Progenitor cell of endocrine pancreas (in vitro differentiated cells): ENCODE data around the gene EYS. TPM values are rescaled to one million over a fixed set of nuclear protein-coding genes. Genes with fewer than 3 reads are reported as not detected.
"Not testable (repeated sequence)": the region's sequence is repeated elsewhere in the genome, so short reads cannot be mapped to it uniquely, and the experiment has no call there.

Experiments used
- DNase-seq: peaks from one replicate; pipeline ENCODE4 v3.0.0; 2021; ENCODE audit warnings: low spot score; ENCODE audit not compliant: unreplicated experiment
- H3K27ac Mint-ChIP-seq: 2 replicates; pipeline ENCODE4 v1.8.0; 2021; ENCODE audit warnings: mild to moderate bottlenecking, moderate library complexity, mixed read lengths
- H3K27me3 Mint-ChIP-seq: 2 replicates; pipeline ENCODE4 v1.8.0; 2021; ENCODE audit warnings: mixed read lengths
- H3K36me3 Mint-ChIP-seq: 2 replicates; pipeline ENCODE4 v1.8.0; 2022; ENCODE audit warnings: mixed read lengths; ENCODE audit not compliant: insufficient read depth
- H3K4me1 Mint-ChIP-seq: 2 replicates; pipeline ENCODE4 v1.8.0; 2021; ENCODE audit warnings: low read depth, mixed read lengths
- H3K4me3 Mint-ChIP-seq: 2 replicates; pipeline ENCODE4 v1.8.0; 2021; ENCODE audit warnings: low read depth, mild to moderate bottlenecking, moderate library complexity, mixed read lengths
- H3K9me3 Mint-ChIP-seq: 2 replicates; pipeline ENCODE4 v1.8.0; 2021; ENCODE audit warnings: low read depth, mixed read lengths
- CTCF ChIP-seq: fragments of 200-600 bp; sonication (generic); IDR thresholded peaks from one replicate; pipeline ENCODE4 v1.5.0; 2021; ENCODE audit warnings: antibody characterized with exemption, mild to moderate bottlenecking; ENCODE audit not compliant: unreplicated experiment
- total RNA-seq: library from RNA; stranded (reverse); gene quantifications from 2 replicates; pipeline ENCODE4 v1.2.1, GENCODE V29; 2021

The EYS gene
- total RNA-seq, 1 donor from 2014 or later, result 0.46 TPM

GRCh38 chr6:63744810-63745209, 1962.2 kb downstream of the EYS start:
- H3K9me3 Mint-ChIP-seq, result peaks cover 11% of the 10 kb centered on the region
- DNase-seq, result no peak
- no peaks in the 10 kb centered on the region for H3K4me1 Mint-ChIP-seq
- H3K27me3 Mint-ChIP-seq, result no peaks in the 10 kb centered on the region
- no peak for TF ChIP-seq CTCF
- H3K36me3 Mint-ChIP-seq, result no peaks in the 10 kb centered on the region
- H3K27ac Mint-ChIP-seq, result no peak overlapping the region
- H3K4me3 Mint-ChIP-seq, result no peak overlapping the region

GRCh38 chr6:63743691-63744090, 1963.3 kb downstream of the EYS start:
- Mint-ChIP-seq H3K4me3 (no peak overlapping the region), H3K36me3 (no peaks in the 10 kb centered on the region), H3K27me3 (no peaks in the 10 kb centered on the region), H3K9me3 (peaks cover 15% of the 10 kb centered on the region), H3K27ac (no peak overlapping the region), H3K4me1 (no peaks in the 10 kb centered on the region)
- TF ChIP-seq CTCF, result no peak
- no peak for DNase-seq

- Mint-ChIP-seq H3K27me3 (no peaks in the 10 kb centered on the region), H3K36me3 (peaks cover 1% of the 10 kb centered on the region), H3K4me1 (no peaks in the 10 kb centered on the region), H3K4me3 (no peak overlapping the region), H3K27ac (no peak overlapping the region), H3K9me3 (peaks cover 12% of the 10 kb centered on the region)
- no peak for DNase-seq
- no peak for TF ChIP-seq CTCF
Observed at GRCh38 chr6:63742060-63742459, 1965.0 kb downstream of the EYS start.

- no peak for TF ChIP-seq CTCF
- H3K4me1 Mint-ChIP-seq, result no peaks in the 10 kb centered on the region
- no peak for DNase-seq
- H3K9me3 Mint-ChIP-seq, result peaks cover 8% of the 10 kb centered on the region
- H3K27ac Mint-ChIP-seq, result no peak overlapping the region
- no peaks in the 10 kb centered on the region for H3K27me3 Mint-ChIP-seq
- H3K36me3 Mint-ChIP-seq, result peaks cover 1% of the 10 kb centered on the region
- no peak overlapping the region for H3K4me3 Mint-ChIP-seq
Observed at GRCh38 chr6:63740709-63741108, 1966.3 kb downstream of the EYS start.

GRCh38 chr6:63739094-63739687, 1967.8 kb downstream of the EYS start:
- H3K27ac Mint-ChIP-seq, result no peak overlapping the region
- H3K4me3 Mint-ChIP-seq, result no peak overlapping the region
- H3K36me3 Mint-ChIP-seq, result peaks cover 5% of the 10 kb centered on the region
- no peaks in the 10 kb centered on the region for H3K4me1 Mint-ChIP-seq
- H3K9me3 Mint-ChIP-seq, result peaks cover 14% of the 10 kb centered on the region
- TF ChIP-seq CTCF, result no peak
- H3K27me3 Mint-ChIP-seq, result no peaks in the 10 kb centered on the region
- DNase-seq, result no peak

- H3K4me1 Mint-ChIP-seq, DNase-seq, H3K36me3 Mint-ChIP-seq, H3K27ac Mint-ChIP-seq, H3K4me3 Mint-ChIP-seq, H3K27me3 Mint-ChIP-seq: not testable (repeated sequence)
- peaks cover 14% of the 10 kb centered on the region for H3K9me3 Mint-ChIP-seq
Observed at GRCh38 chr6:63738190-63738589, 1968.8 kb downstream of the EYS start.
